HepG2 (cell line): ENCODE results near the gene EFCAB11. TPM values are rescaled to one million over a fixed set of nuclear protein-coding genes. Genes with fewer than 3 reads are reported as not detected.

ENCODE experiments used
- ATAC-seq: fragments of 200-7000 bp; cut with Tn5 transposase; 3 replicates; pipeline ENCODE4 v1.9.1; 2020; ENCODE audit warnings: mild to moderate bottlenecking, moderate library complexity
- BruUV-seq: library from RNA; stranded (reverse); fragments of 400-500 nt; replicated peaks from 2 replicates; lab custom pipeline; 2021; lab: Mats Ljungman, UMichigan
- CTCF ChIA-PET: fragments of 300-600 bp; formaldehyde crosslinking; extraction: SDS; loops from one replicate; lab custom pipeline; 2021; ENCODE audit warnings: low total read pairs, inconsistent platforms, low intra/inter-chr PET ratio; lab: Yijun Ruan, JAX
- POLR2A ChIA-PET: fragments of 350-600 bp; sonication (Branson Sonifier 250); formaldehyde crosslinking; loops from one replicate; lab custom pipeline; 2020; ENCODE audit warnings: antibody characterized with exemption, inconsistent platforms; lab: Yijun Ruan, JAX
- DNase-seq: peaks from one replicate; pipeline ENCODE4 v3.0.0-alpha.2; 2015; ENCODE audit warnings: low spot score
- FAIRE-seq: peaks from 3 replicates; lab custom pipeline; 2011; peaks lifted over from hg19 to GRCh38; lab: Jason Lieb, UNC
- H2AFZ ChIP-seq: one replicate; pipeline ENCODE4 v1.6.1; 2011; ENCODE audit warnings: low read length, inconsistent platforms
- H3K27ac ChIP-seq: fragments of 300-600 bp; 3 replicates; pipeline ENCODE4 v1.8.0; 2011; ENCODE audit warnings: mixed run types, mild to moderate bottlenecking, mixed read lengths, low read length, inconsistent platforms; ENCODE audit not compliant: insufficient read depth; ENCODE audit errors: extremely low read length
- H3K27me3 ChIP-seq, 2 experiments: fragments of 200-600 bp in 1 of 2; 2 replicates in 1 of 2; 3 replicates in 1 of 2; pipeline versions ENCODE4 v1.6.0 to v1.8.0; 2011; ENCODE audit warnings: low read length in 2 of 2, mild to moderate bottlenecking in 2 of 2, moderate library complexity in 2 of 2, inconsistent platforms in 1 of 2; ENCODE audit not compliant: insufficient read depth in 2 of 2, control insufficient read depth in 1 of 2
- H3K36me3 ChIP-seq, 2 experiments: fragments of 200-600 bp in 1 of 2; replicated peaks in 1 of 2; 2 replicates in 1 of 2; 3 replicates in 1 of 2; pipeline versions ENCODE4 v1.5.1 to v1.8.0; 2011; ENCODE audit warnings: low read length in 2 of 2, inconsistent platforms in 1 of 2; ENCODE audit not compliant: insufficient read depth in 2 of 2, control insufficient read depth in 1 of 2
- H3K4me1 ChIP-seq: 2 replicates; pipeline ENCODE4 v1.5.1; 2012; ENCODE audit warnings: low read length, inconsistent platforms; ENCODE audit not compliant: insufficient read depth
- H3K4me2 ChIP-seq: 2 replicates; pipeline ENCODE4 v1.6.0; 2011; ENCODE audit warnings: low read depth, low read length, inconsistent platforms
- H3K4me3 ChIP-seq, 3 experiments: fragments of 200-600 bp in 1 of 3; sonication (generic), shearing (Covaris generic) in 1 of 3; replicated peaks in 1 of 3; 2 replicates each; pipeline ENCODE4 v1.5.1; 2011 to 2016; ENCODE audit warnings: low read length in 3 of 3, inconsistent platforms in 2 of 3, low read depth in 2 of 3, mild to moderate bottlenecking in 2 of 3, control low read depth in 1 of 3, mixed read lengths in 1 of 3; ENCODE audit not compliant: insufficient read depth in 1 of 3
- H3K79me2 ChIP-seq: one replicate; pipeline ENCODE4 v1.6.1; 2011; ENCODE audit warnings: low read length, inconsistent platforms; ENCODE audit not compliant: insufficient read depth
- H3K9ac ChIP-seq: 2 replicates; pipeline ENCODE4 v1.6.0; 2011; ENCODE audit warnings: mild to moderate bottlenecking, low read depth, low read length, inconsistent platforms; ENCODE audit not compliant: insufficient read depth
- H3K9me3 ChIP-seq: 2 replicates; pipeline ENCODE4 v1.5.1; 2012; ENCODE audit warnings: mild to moderate bottlenecking, low read length
- H4K20me1 ChIP-seq: 2 replicates; pipeline ENCODE4 v1.6.0; 2011; ENCODE audit warnings: inconsistent platforms, mild to moderate bottlenecking, low read length, moderate library complexity; ENCODE audit not compliant: insufficient read depth
- FOXA3 ChIP-seq: IDR thresholded peaks from 2 replicates; pipeline ENCODE4 v1.6.1; 2016; ENCODE audit warnings: missing genetic modification reagents, missing compliant biosample characterization
- HDAC6 ChIP-seq: fragments of 200-600 bp; sonication (generic); IDR thresholded peaks from 2 replicates; pipeline ENCODE4 v1.7.0; 2017; ENCODE audit warnings: mild to moderate bottlenecking, antibody characterized with exemption, low read length, low read depth
- KDM4B ChIP-seq: sonication (generic); formaldehyde crosslinking; IDR thresholded peaks from 2 replicates; pipeline ENCODE4 v1.4.0; 2020; ENCODE audit warnings: missing genetic modification reagents
- MAFG ChIP-seq: sonication (generic); formaldehyde crosslinking; IDR thresholded peaks from 2 replicates; pipeline ENCODE4 v1.5.1; 2020; ENCODE audit warnings: mild to moderate bottlenecking, missing genetic modification reagents
- NFYB ChIP-seq: sonication (generic); formaldehyde crosslinking; IDR thresholded peaks from 2 replicates; pipeline ENCODE4 v1.4.0; 2020; ENCODE audit warnings: missing genetic modification reagents
- RCOR2 ChIP-seq: IDR thresholded peaks from 2 replicates; pipeline ENCODE4 v1.6.1; 2016; ENCODE audit warnings: missing biosample characterization, missing genetic modification reagents
- SALL2 ChIP-seq: sonication (generic); formaldehyde crosslinking; IDR thresholded peaks from 2 replicates; pipeline ENCODE4 v1.8.1; 2023; ENCODE audit warnings: mild to moderate bottlenecking, missing genetic modification reagents, inconsistent platforms
- SIN3B ChIP-seq: fragments of 150-350 bp; IDR thresholded peaks from 2 replicates; pipeline ENCODE4 v1.6.1; 2014; ENCODE audit warnings: low read length
- TEAD3 ChIP-seq: optimal IDR thresholded peaks from 2 replicates; pipeline ENCODE3; 2016; ENCODE audit warnings: borderline replicate concordance
- U2AF1 ChIP-seq: fragments of 200-400 bp; formaldehyde crosslinking; optimal IDR thresholded peaks from 2 replicates; pipeline ENCODE3; 2017; ENCODE audit warnings: mild to moderate bottlenecking, low read depth, low read length
- ZNF558 ChIP-seq: sonication (generic); formaldehyde crosslinking; IDR thresholded peaks from 2 replicates; pipeline ENCODE4 v1.9.0; 2022; ENCODE audit warnings: mild to moderate bottlenecking, missing genetic modification reagents, borderline replicate concordance
- ZNF768 ChIP-seq: sonication (generic); formaldehyde crosslinking; IDR thresholded peaks from 2 replicates; pipeline ENCODE4 v1.4.0; 2020; ENCODE audit warnings: missing genetic modification reagents
- ZNF772 ChIP-seq: sonication (generic); formaldehyde crosslinking; IDR thresholded peaks from 2 replicates; pipeline ENCODE4 v1.5.0; 2020; ENCODE audit warnings: mild to moderate bottlenecking, missing genetic modification reagents
- WGBS: methylation state at CpG from one replicate; pipeline ENCODE4 v1.1.6; 2017; ENCODE audit warnings: low lambda C conversion rate; 5-methylcytosine and 5-hydroxymethylcytosine counted together
- in situ Hi-C: cut with HindIII; loops from 2 replicates; pipeline ENCODE4 v1.10.0; 2017; ENCODE audit warnings: low pct_unique_long_range_greater_than_20kb; ENCODE audit not compliant: extremely low pct_ligation_motif_present
- intact Hi-C: fragments of 100-400 bp; cut with micrococcal nuclease; formaldehyde crosslinking; loops from one replicate; pipeline ENCODE4 v1.10.0; 2022; ENCODE audit not compliant: unreplicated experiment
- polyA plus RNA-seq, 8 experiments: library from polyadenylated mRNA; depleted of rRNA in 3 of 8; stranded (reverse) in 7 of 8; unstranded in 1 of 8; fragments of >200 nt; fragmentation: Illumina TruSeq in 4 of 8; extraction: Trizol in 4 of 8; gene quantifications; 2 replicates each; pipeline versions ENCODE4 v1.2.1 to v1.2.3, GENCODE V29; 2011 to 2016; ENCODE audit warnings: low read depth in 4 of 8, missing spikeins in 1 of 8, mixed read lengths in 1 of 8; ENCODE audit not compliant: insufficient read depth in 1 of 8
- total RNA-seq, 5 experiments: library from RNA; depleted of rRNA; stranded (reverse); fragments of >200 nt; fragmentation: Illumina TruSeq; extraction: Trizol; gene quantifications; 2 replicates each; pipeline ENCODE4 v1.2.3, GENCODE V29; 2016; ENCODE audit warnings: low read depth in 1 of 5
- TF ChIP-seq, protein P1 (sequence below): sonication (generic); formaldehyde crosslinking; IDR thresholded peaks from 2 replicates; pipeline ENCODE4 v1.8.0; 2022; ENCODE audit warnings: mild to moderate bottlenecking, missing genetic modification reagents, moderate library complexity
- TF ChIP-seq, protein P2 (sequence below): sonication (generic); formaldehyde crosslinking; IDR thresholded peaks from 2 replicates; pipeline ENCODE4 v1.4.0; 2020; ENCODE audit warnings: missing genetic modification reagents
- TF ChIP-seq, protein P3 (sequence below): sonication (generic); formaldehyde crosslinking; IDR thresholded peaks from 2 replicates; pipeline ENCODE4 v1.4.0; 2020; ENCODE audit warnings: mild to moderate bottlenecking, missing genetic modification reagents, borderline replicate concordance
- TF ChIP-seq, protein P4 (sequence below): sonication (generic); formaldehyde crosslinking; conservative IDR thresholded peaks from 2 replicates; pipeline ENCODE4 v1.4.0; 2020; ENCODE audit warnings: missing genetic modification reagents

Gene EFCAB11
- total and polyA plus RNA-seq, 2 of the 13 experiments (the other 11 are each of a cell fraction or from before 2014, with no cell fraction given) = 8.2 to 31.5 TPM

DNA sequence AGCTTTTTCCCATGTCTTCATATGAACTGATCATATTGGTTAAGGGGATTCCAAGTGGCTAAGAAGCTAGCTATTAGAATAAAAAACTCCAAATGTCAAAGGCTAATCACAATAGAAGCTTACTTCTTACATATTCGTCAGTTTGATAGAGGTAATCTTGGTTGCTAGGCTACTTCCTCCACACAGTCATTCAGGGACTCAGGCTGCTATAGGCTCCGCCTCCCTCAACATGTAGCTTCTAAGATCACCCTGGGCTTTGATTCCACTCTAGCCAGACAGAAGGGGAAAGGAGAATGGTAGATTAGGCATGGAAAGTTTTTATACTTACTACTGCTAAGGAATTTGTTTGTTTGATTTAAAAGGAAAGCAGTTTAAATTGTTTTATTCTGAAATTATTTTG, 207.9 kb downstream of the EFCAB11 start:
- Histone ChIP-seq H3K27me3 (no peaks in the 10 kb centered on the region; a peak in 1 of 5 replicates), H3K79me2 (no peaks in the 10 kb centered on the region), H3K9me3 (peaks cover 11% of the 10 kb centered on the region), H4K20me1 (no peaks in the 10 kb centered on the region), H3K27ac (no peak overlapping the region), H3K4me2 (no peak overlapping the region), H3K4me3 (no peak overlapping the region), H3K36me3 (no peaks in the 10 kb centered on the region), H2AFZ (no peak overlapping the region), H3K9ac (no peak overlapping the region), H3K4me1 (peaks cover 39% of the 10 kb centered on the region)
- ATAC-seq = no peak
- in situ Hi-C loops (no loop called here), intact Hi-C loops (no loop called here)
- ChIA-PET CTCF (no interaction called here), POLR2A (no interaction called here)
- no TSS peak for BruUV-seq
- no peak for DNase-seq
- no peak for FAIRE-seq
- WGBS = 50% methylated on average over 2 of the region's 2 CpGs
- TF ChIP-seq RCOR2 (CRISPR knock-in tag) (no peak), SIN3B (no peak), ZNF772 (CRISPR knock-in tag) (no peak), FOXA3 (CRISPR knock-in tag) (no peak), MAFG (CRISPR knock-in tag) (no peak), NFYB (no peak), HDAC6 (no peak), ZNF558 (CRISPR knock-in tag) (no peak), KDM4B (CRISPR knock-in tag) (no peak), SALL2 (CRISPR knock-in tag) (no peak), ZNF768 (CRISPR knock-in tag) (no peak), U2AF1 (no peak), TEAD3 (no peak)
- TF ChIP-seq, protein P1, sequence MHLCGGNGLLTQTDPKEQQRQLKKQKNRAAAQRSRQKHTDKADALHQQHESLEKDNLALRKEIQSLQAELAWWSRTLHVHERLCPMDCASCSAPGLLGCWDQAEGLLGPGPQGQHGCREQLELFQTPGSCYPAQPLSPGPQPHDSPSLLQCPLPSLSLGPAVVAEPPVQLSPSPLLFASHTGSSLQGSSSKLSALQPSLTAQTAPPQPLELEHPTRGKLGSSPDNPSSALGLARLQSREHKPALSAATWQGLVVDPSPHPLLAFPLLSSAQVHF (CRISPR knock-in tag) = no peak
- TF ChIP-seq, protein P2, sequence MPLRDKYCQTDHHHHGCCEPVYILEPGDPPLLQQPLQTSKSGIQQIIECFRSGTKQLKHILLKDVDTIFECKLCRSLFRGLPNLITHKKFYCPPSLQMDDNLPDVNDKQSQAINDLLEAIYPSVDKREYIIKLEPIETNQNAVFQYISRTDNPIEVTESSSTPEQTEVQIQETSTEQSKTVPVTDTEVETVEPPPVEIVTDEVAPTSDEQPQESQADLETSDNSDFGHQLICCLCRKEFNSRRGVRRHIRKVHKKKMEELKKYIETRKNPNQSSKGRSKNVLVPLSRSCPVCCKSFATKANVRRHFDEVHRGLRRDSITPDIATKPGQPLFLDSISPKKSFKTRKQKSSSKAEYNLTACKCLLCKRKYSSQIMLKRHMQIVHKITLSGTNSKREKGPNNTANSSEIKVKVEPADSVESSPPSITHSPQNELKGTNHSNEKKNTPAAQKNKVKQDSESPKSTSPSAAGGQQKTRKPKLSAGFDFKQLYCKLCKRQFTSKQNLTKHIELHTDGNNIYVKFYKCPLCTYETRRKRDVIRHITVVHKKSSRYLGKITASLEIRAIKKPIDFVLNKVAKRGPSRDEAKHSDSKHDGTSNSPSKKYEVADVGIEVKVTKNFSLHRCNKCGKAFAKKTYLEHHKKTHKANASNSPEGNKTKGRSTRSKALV (CRISPR knock-in tag) = no peak
- TF ChIP-seq, protein P3, sequence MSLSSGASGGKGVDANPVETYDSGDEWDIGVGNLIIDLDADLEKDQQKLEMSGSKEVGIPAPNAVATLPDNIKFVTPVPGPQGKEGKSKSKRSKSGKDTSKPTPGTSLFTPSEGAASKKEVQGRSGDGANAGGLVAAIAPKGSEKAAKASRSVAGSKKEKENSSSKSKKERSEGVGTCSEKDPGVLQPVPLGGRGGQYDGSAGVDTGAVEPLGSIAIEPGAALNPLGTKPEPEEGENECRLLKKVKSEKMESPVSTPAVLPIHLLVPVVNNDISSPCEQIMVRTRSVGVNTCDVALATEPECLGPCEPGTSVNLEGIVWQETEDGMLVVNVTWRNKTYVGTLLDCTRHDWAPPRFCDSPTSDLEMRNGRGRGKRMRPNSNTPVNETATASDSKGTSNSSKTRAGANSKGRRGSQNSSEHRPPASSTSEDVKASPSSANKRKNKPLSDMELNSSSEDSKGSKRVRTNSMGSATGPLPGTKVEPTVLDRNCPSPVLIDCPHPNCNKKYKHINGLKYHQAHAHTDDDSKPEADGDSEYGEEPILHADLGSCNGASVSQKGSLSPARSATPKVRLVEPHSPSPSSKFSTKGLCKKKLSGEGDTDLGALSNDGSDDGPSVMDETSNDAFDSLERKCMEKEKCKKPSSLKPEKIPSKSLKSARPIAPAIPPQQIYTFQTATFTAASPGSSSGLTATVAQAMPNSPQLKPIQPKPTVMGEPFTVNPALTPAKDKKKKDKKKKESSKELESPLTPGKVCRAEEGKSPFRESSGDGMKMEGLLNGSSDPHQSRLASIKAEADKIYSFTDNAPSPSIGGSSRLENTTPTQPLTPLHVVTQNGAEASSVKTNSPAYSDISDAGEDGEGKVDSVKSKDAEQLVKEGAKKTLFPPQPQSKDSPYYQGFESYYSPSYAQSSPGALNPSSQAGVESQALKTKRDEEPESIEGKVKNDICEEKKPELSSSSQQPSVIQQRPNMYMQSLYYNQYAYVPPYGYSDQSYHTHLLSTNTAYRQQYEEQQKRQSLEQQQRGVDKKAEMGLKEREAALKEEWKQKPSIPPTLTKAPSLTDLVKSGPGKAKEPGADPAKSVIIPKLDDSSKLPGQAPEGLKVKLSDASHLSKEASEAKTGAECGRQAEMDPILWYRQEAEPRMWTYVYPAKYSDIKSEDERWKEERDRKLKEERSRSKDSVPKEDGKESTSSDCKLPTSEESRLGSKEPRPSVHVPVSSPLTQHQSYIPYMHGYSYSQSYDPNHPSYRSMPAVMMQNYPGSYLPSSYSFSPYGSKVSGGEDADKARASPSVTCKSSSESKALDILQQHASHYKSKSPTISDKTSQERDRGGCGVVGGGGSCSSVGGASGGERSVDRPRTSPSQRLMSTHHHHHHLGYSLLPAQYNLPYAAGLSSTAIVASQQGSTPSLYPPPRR (CRISPR knock-in tag) = no peak
- TF ChIP-seq, protein P4, sequence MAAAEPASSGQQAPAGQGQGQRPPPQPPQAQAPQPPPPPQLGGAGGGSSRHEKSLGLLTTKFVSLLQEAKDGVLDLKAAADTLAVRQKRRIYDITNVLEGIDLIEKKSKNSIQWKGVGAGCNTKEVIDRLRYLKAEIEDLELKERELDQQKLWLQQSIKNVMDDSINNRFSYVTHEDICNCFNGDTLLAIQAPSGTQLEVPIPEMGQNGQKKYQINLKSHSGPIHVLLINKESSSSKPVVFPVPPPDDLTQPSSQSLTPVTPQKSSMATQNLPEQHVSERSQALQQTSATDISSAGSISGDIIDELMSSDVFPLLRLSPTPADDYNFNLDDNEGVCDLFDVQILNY = no peak
